ENCODE data around the gene NMNAT2. TPM values are rescaled to one million over a fixed set of nuclear protein-coding genes. Genes with fewer than 3 reads are reported as not detected.

The NMNAT2 gene
- total and polyA plus RNA-seq, 9 donors = 0.24 to 2.5 (median 0.77) TPM; not detected in 1

DNA sequence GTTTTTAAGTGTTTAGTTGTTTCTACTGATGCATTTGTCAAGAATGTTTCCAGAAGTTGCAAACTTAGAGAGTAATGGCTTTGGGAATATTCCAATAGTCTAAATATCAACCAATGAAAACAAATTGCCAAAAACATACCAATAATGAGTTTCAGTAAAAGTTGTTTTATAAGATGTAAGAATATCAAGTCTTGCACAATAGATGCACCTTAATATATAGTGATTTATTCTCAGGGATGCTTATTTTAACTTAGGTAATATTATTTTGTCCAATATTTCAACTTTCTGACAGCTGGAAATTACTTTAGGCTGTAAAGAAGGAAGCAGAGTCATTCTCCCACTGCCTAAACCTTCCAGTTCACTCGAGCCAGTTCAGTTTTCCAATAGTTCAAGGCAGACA is 5.4 kb upstream of the NMNAT2 start:
- H3K27ac ChIP-seq = no peak overlapping the region
- H3K27me3 ChIP-seq = peaks cover 4% of the 10 kb centered on the region
- H3K4me3 ChIP-seq = no peak overlapping the region
- TF ChIP-seq, protein P1, sequence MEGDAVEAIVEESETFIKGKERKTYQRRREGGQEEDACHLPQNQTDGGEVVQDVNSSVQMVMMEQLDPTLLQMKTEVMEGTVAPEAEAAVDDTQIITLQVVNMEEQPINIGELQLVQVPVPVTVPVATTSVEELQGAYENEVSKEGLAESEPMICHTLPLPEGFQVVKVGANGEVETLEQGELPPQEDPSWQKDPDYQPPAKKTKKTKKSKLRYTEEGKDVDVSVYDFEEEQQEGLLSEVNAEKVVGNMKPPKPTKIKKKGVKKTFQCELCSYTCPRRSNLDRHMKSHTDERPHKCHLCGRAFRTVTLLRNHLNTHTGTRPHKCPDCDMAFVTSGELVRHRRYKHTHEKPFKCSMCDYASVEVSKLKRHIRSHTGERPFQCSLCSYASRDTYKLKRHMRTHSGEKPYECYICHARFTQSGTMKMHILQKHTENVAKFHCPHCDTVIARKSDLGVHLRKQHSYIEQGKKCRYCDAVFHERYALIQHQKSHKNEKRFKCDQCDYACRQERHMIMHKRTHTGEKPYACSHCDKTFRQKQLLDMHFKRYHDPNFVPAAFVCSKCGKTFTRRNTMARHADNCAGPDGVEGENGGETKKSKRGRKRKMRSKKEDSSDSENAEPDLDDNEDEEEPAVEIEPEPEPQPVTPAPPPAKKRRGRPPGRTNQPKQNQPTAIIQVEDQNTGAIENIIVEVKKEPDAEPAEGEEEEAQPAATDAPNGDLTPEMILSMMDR (IDR thresholded peaks at IDR 0.05) = no peak
- TF ChIP-seq EP300 (IDR thresholded peaks at IDR 0.05) = no peak
- no peak for TF ChIP-seq POLR2A (IDR thresholded peaks at IDR 0.05)
- no peaks in the 10 kb centered on the region for H3K9me3 ChIP-seq
- no peak for DNase-seq
- no peaks in the 10 kb centered on the region for H3K36me3 ChIP-seq
- intact Hi-C loops (cut with DNase I) = no loop called here
- WGBS, 3 donors = 32 to 51% (median 45%) methylated on average over 1 of the region's 1 CpG
- no peaks in the 10 kb centered on the region for H3K4me1 ChIP-seq (ENCODE audit: insufficient read depth)

DNA sequence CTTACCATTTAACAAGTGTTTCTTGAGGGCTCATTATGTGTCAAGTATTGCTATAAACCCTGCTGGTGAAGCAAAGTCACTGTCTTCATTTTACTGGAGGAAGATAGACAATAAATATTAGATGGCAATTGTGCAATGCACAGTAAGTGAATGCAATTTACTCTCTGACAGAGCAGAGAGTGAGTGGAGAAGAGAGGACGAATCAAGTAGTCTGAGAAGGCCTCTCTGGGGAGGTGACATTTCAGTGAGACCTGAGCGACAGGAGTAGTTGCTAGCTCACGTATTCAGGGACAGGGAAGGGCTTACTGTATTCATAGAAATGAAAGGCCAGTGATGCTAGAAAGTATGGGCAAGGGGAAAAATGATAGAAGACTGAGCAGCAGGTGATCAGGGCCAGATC is 1.2 kb upstream of the NMNAT2 start:
- intact Hi-C loops (cut with DNase I) = no loop called here
- Histone ChIP-seq H3K9me3 (no peaks in the 10 kb centered on the region), H3K4me1 (ENCODE audit: insufficient read depth) (peaks cover 7% of the 10 kb centered on the region), H3K27ac (no peak overlapping the region), H3K36me3 (no peaks in the 10 kb centered on the region), H3K4me3 (no peak overlapping the region), H3K27me3 (peaks cover 4% of the 10 kb centered on the region)
- WGBS, 3 donors = 71 to 78% (median 76%) methylated on average over 3 of the region's 3 CpGs
- no peak for DNase-seq
- TF ChIP-seq POLR2A (IDR thresholded peaks at IDR 0.05) (no peak), EP300 (IDR thresholded peaks at IDR 0.05) (no peak)
- TF ChIP-seq, protein P1 (IDR thresholded peaks at IDR 0.05) = no peak

DNA sequence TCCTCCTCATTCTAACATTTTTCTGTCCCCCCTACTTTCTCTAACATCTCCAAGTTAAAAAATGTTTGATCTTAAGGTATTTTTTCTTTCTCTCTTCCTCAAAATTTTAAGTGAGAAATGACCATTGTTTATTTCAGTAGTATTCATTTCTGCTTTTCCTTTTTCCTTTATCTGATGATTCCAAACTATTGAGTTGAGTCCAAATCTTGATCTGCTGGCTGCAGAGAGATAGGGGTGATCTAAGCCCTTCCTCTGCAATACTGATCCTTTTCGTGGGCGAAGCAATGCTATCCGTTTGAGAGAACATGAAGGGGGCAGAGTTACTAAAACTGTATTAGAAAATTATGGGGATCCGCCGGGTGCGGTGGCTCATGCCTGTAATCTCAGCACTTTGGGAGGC is 516 bp upstream of the NMNAT2 start:
- no peak overlapping the region for H3K27ac ChIP-seq
- H3K27me3 ChIP-seq = peaks cover 4% of the 10 kb centered on the region
- no peaks in the 10 kb centered on the region for H3K36me3 ChIP-seq
- peaks cover 7% of the 10 kb centered on the region for H3K4me1 ChIP-seq (ENCODE audit: insufficient read depth)
- no peak for DNase-seq
- H3K9me3 ChIP-seq = no peaks in the 10 kb centered on the region
- intact Hi-C loops (cut with DNase I) = no loop called here
- TF ChIP-seq, protein P1 (IDR thresholded peaks at IDR 0.05) = no peak
- TF ChIP-seq POLR2A (IDR thresholded peaks at IDR 0.05) (no peak), EP300 (IDR thresholded peaks at IDR 0.05) (no peak)
- no peak overlapping the region for H3K4me3 ChIP-seq
- 73 to 76% (median 74%) methylated on average over 6 of the region's 6 CpGs for WGBS, 3 donors

DNA sequence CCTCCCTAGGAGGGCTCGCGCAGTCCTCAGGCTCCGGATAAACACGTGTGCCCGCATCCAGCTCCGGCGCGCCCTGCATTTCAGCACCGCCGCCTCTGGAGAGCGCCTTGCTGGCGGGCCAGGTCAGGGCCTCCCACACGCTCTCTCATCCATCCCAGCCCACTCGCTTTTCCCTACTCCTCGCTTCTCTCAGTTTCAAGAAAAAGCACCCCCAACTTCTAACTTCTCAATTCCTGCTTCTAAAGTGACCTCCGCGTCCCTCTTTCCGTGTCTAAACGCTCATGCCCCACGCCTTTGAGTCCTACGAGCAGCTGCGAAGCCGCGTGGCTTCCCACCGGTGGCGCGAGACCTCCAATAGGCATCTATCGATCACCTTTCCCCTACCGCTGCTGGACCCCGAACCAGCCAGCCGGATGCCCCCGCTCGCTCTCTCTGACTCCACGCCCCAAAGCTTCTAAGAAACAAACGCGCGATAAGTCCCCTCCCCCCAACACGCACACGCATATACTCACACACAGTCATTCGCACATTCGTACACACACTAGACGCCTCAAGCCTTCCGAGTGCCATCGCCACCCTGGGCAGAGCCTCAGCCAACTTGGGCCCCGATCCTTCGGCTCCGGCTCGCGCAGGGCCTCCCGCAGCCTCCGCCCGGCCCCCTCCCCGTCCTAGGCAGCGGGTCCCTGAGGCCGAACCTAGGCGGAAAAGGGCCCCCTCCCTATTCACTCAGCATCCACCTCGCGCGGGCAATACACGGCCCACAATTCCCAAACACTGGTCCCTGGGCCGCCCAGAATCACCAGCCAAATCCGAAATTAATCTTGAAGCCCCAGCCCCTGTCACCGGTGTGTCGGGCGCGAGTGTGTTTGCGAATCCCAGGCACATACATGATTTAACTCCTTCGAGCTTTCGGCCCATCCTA is 1.1 kb downstream of the NMNAT2 start:
- Histone ChIP-seq H3K27ac (no peak overlapping the region), H3K4me1 (ENCODE audit: insufficient read depth) (peaks cover 7% of the 10 kb centered on the region), H3K36me3 (no peaks in the 10 kb centered on the region), H3K4me3 (peak overlapping the region; percentile 21), H3K27me3 (peaks cover 4% of the 10 kb centered on the region), H3K9me3 (no peaks in the 10 kb centered on the region)
- TF ChIP-seq, protein P1 (IDR thresholded peaks at IDR 0.05) = no peak
- TF ChIP-seq EP300 (IDR thresholded peaks at IDR 0.05) (no peak), POLR2A (IDR thresholded peaks at IDR 0.05) (no peak)
- 1 to 2% (median 2%) methylated on average over 69 of the region's 69 CpGs for WGBS, 3 donors
- DNase-seq = peak; percentile 43 to 81 (median 59)
- intact Hi-C loops (cut with DNase I) = no loop called here

All from ovary (tissue), 9 donors.